ENCODE results near the gene OTOGL. TPM values are rescaled to one million over a fixed set of nuclear protein-coding genes. Genes with fewer than 3 reads are reported as not detected.
A peak's percentile ranks its signal among the peaks of the same experiment; 100 is the strongest.
"Not testable (repeated sequence)": the region's sequence is repeated elsewhere in the genome, so short reads cannot be mapped to it uniquely, and the experiment has no call there.

OTOGL gene
- polyA plus RNA-seq, 1 of the 3 experiments (the other 2 are of a cell fraction) = 0.61 TPM

DNA sequence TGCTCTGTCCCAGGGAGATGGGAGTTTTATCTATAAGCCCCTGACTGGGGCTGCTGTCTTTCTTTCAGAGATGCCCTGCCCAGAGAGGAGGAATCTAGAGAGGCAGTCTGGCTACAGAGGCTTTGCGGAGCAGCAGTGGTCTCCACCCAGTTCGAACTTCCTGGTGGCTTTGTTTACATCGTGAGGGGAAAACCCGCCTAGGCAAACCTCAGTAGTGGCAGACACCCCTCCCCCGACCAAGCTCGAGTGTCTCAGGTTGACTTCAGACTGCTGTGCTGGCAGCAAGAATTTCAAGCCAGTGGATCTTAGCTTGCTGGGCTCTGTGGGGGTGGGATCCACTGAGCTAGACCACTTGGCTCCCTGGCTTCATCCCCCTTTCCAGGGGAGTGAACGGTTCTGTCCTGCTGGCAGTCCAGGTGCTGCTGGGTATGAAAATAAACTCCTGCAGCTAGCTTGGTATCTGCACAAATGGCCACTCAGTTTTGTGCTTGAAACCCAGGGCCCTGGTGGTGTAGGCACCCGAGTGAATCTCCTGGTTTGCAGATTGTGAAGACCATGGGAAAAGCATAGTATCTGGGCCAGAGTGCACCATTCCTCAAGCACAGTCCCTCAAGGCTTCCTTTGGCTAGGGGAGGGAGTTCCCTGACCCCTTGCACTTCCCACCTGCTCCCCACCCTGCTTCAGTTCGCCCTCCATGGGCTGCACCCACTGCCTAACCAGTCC is 15.3 kb upstream of the OTOGL start:
- not testable (repeated sequence) for DNase-seq

DNA sequence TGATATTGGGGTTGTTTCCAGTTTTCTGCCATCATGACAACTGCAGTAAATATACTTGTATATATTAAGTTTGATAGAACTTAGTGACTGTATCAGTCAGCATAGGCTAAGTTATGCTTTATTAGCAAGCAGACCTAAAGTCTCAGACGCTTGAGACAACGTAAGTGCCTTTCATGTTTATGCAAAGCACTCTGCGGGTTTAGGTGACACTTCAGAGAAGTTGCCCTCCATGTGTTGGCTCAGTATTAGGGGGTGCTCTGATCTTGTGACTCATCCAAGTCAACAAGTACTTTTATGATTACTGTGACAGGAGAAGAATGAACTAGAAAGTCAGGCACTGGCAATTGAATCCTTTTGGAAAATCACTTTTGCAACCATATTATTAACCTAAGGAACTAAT is 13.3 kb upstream of the OTOGL start:
- no peaks in the 10 kb centered on the region for H3F3A ChIP-seq (replicated peaks; ENCODE audit: insufficient read depth)
- no peaks in the 10 kb centered on the region for H3K79me2 ChIP-seq (ENCODE audit: insufficient read depth)
- H3K4me3 ChIP-seq (ENCODE audit: low read depth in 2 of 2, low read length in 1 of 2) = no peak overlapping the region
- no peaks in the 10 kb centered on the region for H4K20me1 ChIP-seq (ENCODE audit: insufficient read depth)
- no peaks in the 10 kb centered on the region for H3K36me3 ChIP-seq (replicated peaks in 1 of 2; ENCODE audit: control insufficient read depth in 1 of 2, insufficient read depth in 2 of 2, low read length in 1 of 2)
- H3K9me2 ChIP-seq = no peaks in the 10 kb centered on the region; the same call in 1 of the 2 replicates
- ChIA-PET CTCF (no interaction called here), POLR2A (no interaction called here)
- WGBS (ENCODE audit: low lambda C conversion rate) = 58% methylated on average over 3 of the region's 3 CpGs
- H3K27me3 ChIP-seq (ENCODE audit: insufficient read depth) = no peaks in the 10 kb centered on the region
- H3K9ac ChIP-seq = no peak overlapping the region
- no peak for TF ChIP-seq YY1 (IDR thresholded peaks at IDR 0.05; ENCODE audit: low read depth)
- TF ChIP-seq, protein P1, sequence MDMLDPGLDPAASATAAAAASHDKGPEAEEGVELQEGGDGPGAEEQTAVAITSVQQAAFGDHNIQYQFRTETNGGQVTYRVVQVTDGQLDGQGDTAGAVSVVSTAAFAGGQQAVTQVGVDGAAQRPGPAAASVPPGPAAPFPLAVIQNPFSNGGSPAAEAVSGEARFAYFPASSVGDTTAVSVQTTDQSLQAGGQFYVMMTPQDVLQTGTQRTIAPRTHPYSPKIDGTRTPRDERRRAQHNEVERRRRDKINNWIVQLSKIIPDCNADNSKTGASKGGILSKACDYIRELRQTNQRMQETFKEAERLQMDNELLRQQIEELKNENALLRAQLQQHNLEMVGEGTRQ (IDR thresholded peaks at IDR 0.05; ENCODE audit: borderline replicate concordance, low read depth, low read length) = no peak
- peaks cover 10% of the 10 kb centered on the region; the same call in 1 of the 2 replicates for H3K9me3 ChIP-seq
- H2AFZ ChIP-seq (ENCODE audit: low read depth) = no peak overlapping the region
- no peak overlapping the region for H3K4me2 ChIP-seq
- no peaks in the 10 kb centered on the region for H3K4me1 ChIP-seq (ENCODE audit: control insufficient read depth in 1 of 2, insufficient read depth in 2 of 2, low read depth in 1 of 2, low read length in 1 of 2)
- H3K27ac ChIP-seq (ENCODE audit: low read depth in 2 of 2, low read length in 1 of 2) = no peak overlapping the region
- no peak for DNase-seq

More for the DNA sequence above, 15.3 kb upstream of the OTOGL start:
- H3K27ac ChIP-seq (ENCODE audit: low read depth in 2 of 2, low read length in 1 of 2); CTCF ChIA-PET; H3K9me2 ChIP-seq; H3K9ac ChIP-seq; H3K79me2 ChIP-seq (ENCODE audit: insufficient read depth); H3K9me3 ChIP-seq; H4K20me1 ChIP-seq (ENCODE audit: insufficient read depth); H2AFZ ChIP-seq (ENCODE audit: low read depth); H3K27me3 ChIP-seq (ENCODE audit: insufficient read depth); H3K36me3 ChIP-seq (replicated peaks in 1 of 2; ENCODE audit: control insufficient read depth in 1 of 2, insufficient read depth in 2 of 2, low read length in 1 of 2); H3K4me1 ChIP-seq (ENCODE audit: control insufficient read depth in 1 of 2, insufficient read depth in 2 of 2, low read depth in 1 of 2, low read length in 1 of 2); H3F3A ChIP-seq (replicated peaks; ENCODE audit: insufficient read depth); H3K4me2 ChIP-seq; POLR2A ChIA-PET; H3K4me3 ChIP-seq (ENCODE audit: low read depth in 2 of 2, low read length in 1 of 2): not testable (repeated sequence)
- WGBS (ENCODE audit: low lambda C conversion rate) = 37% methylated on average over 9 of the region's 9 CpGs

DNA sequence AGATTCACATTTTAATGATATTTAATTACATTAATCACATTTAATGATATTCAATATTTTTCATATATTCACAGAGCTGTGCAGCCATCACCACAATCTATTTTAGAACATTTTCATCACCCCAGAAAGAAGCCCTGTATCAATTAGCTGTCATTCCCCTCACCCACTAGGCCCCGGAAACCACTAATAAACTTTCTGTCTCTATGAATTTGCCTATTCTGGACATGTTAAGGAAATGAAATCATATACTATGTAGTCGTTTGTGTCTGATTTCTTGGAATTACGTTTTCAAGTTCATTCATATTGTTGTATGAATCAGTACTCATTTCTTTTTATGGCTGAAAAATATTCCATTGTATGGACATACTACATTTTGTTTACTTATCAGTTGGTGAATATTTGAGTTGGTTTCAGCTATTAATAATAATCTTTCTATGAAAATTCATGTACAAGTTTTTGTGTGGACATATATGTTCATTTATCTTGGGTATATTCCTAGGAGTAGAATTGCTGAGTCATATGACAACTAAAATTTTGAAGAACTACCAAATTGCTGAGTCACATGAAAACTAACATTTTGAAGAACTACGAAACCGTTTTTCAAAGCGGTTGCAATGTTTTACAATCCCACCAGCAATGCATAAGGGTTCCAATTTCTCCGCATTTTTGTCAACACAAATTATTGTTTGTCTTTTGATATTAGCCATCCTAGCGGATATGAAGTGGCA is 11.7 kb upstream of the OTOGL start:
- TF ChIP-seq TCF12 (IDR thresholded peaks at IDR 0.05) = 0 out of 2 replicates have a peak, but pooled peaks have one; percentile 7
- TF ChIP-seq FOXM1 (IDR thresholded peaks at IDR 0.05; ENCODE audit: low read depth) = no peak
- DNase-seq = no peak
- Histone ChIP-seq H3K79me2 (ENCODE audit: insufficient read depth) (no peaks in the 10 kb centered on the region), H4K20me1 (ENCODE audit: insufficient read depth) (no peaks in the 10 kb centered on the region), H3K9ac (no peak overlapping the region), H3K27me3 (ENCODE audit: insufficient read depth) (no peaks in the 10 kb centered on the region), H3K4me1 (ENCODE audit: control insufficient read depth in 1 of 2, insufficient read depth in 2 of 2, low read depth in 1 of 2, low read length in 1 of 2) (no peaks in the 10 kb centered on the region), H3K9me3 (peaks cover 10% of the 10 kb centered on the region; the same call in 1 of the 2 replicates), H3K4me2 (no peak overlapping the region), H3F3A (replicated peaks; ENCODE audit: insufficient read depth) (no peaks in the 10 kb centered on the region), H3K9me2 (no peaks in the 10 kb centered on the region; the same call in 1 of the 2 replicates), H3K36me3 (replicated peaks in 1 of 2; ENCODE audit: control insufficient read depth in 1 of 2, insufficient read depth in 2 of 2, low read length in 1 of 2) (no peaks in the 10 kb centered on the region), H3K27ac (ENCODE audit: low read depth in 2 of 2, low read length in 1 of 2) (no peak overlapping the region; a peak in 1 of 4 replicates), H2AFZ (ENCODE audit: low read depth) (peak overlapping the region; percentile 19; the same call in 1 of the 2 replicates), H3K4me3 (ENCODE audit: low read depth in 2 of 2, low read length in 1 of 2) (no peak overlapping the region)
- 46% methylated on average over 8 of the region's 8 CpGs for WGBS (ENCODE audit: low lambda C conversion rate)
- CTCF ChIA-PET = no interaction called here
- POLR2A ChIA-PET = no interaction called here
